WI38 (cell line): Measurements from ENCODE around the gene NAT16.

Experiments
- H3K4me3 ChIP-seq: 2 replicates; pipeline ENCODE4 v1.5.1; 2011; ENCODE audit warnings: low read depth, mild to moderate bottlenecking, control low read depth, low read length
- TF ChIP-seq, protein P1 (sequence below): IDR thresholded peaks from 2 replicates; pipeline ENCODE4 v1.5.1; 2012; ENCODE audit warnings: low read depth, mild to moderate bottlenecking, control low read depth, low read length

NAT16 gene

DNA sequence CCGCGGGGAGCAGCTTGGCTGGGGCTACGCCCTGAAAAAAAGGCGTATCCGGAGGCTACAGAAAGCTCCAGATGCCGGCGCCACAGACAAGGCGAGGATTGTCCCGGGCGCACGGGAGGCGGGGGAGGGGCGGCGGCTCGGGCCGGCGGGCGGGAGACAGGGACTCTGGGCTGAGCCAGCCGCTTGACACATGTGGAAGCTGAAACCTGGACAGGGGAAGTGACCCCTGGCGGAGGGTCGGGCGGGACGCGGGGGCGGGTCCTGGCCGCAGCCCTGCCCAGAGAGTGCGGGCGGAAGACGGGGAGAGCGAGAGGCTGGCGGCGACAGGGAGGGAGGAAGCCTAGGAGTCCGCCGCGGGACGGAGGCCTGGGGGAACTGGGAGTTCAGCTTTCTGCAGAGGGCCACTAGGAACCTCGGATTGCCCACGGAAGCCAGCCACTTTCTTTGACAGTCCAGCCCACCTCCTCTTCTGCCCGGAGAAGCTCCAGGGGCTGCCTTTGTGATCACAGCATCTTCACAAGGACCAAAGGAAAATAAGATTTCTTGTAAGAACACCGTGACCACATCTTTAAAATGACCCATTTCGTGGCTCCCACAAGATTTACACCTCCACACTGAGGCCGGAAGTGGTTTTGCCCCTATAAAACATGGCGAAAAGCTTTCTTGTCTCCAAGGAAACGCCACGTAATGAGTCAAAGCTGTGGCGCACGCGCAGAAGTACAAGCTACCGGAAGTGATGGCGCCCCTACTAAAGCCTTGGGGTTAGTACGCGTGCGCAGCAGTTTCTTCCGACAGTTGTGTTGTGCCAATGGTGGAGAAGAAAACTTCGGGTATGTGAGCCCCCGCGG lies 37.5 kb upstream of the NAT16 start, which contains the start of the genes PLOD3 and ZNHIT1:
Gene PLOD3, minus strand, starts transcription at position 194 of the 848 bp plus-strand sequence. CDS start 307 bp downstream, outside the sequence.
Gene ZNHIT1, plus strand, starts transcription at position 778 of the 848 bp plus-strand sequence. Its CDS starts 31 bp downstream, at position 809.
- TF ChIP-seq, protein P1, sequence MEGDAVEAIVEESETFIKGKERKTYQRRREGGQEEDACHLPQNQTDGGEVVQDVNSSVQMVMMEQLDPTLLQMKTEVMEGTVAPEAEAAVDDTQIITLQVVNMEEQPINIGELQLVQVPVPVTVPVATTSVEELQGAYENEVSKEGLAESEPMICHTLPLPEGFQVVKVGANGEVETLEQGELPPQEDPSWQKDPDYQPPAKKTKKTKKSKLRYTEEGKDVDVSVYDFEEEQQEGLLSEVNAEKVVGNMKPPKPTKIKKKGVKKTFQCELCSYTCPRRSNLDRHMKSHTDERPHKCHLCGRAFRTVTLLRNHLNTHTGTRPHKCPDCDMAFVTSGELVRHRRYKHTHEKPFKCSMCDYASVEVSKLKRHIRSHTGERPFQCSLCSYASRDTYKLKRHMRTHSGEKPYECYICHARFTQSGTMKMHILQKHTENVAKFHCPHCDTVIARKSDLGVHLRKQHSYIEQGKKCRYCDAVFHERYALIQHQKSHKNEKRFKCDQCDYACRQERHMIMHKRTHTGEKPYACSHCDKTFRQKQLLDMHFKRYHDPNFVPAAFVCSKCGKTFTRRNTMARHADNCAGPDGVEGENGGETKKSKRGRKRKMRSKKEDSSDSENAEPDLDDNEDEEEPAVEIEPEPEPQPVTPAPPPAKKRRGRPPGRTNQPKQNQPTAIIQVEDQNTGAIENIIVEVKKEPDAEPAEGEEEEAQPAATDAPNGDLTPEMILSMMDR = no peak
- H3K4me3 ChIP-seq = peak within 1 kb of the TSS; percentile 78

DNA sequence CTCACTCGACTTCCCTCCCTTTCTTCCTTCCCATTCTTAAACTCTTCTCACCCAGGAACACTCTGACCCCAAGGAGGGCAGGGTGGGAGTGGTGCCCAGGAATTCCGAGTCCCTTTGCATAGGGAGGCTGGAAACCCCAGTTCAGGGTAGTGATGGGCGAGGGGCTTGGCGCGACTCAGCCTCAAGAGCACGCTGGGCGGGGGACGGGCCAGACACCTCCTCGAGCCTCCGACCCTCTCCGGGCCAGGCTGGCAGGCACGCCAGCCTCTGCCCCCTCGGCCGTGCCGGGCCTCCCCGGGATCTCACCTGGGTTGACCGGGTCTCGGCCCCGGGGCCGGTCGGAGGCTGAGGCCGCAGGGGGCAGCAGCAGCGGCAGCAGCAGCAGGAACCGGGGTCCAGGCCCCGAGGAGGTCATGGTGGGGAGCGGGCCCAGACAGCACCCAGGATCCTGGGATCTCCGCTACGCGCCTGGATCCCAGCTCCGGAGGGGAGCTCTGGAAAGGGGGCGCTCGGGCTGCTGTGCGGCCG lies 36.8 kb upstream of the NAT16 start:
- H3K4me3 ChIP-seq = peak overlapping the region; percentile 78
- TF ChIP-seq, protein P1 = peak; percentile 9; the same call in 1 of the 2 replicates

DNA sequence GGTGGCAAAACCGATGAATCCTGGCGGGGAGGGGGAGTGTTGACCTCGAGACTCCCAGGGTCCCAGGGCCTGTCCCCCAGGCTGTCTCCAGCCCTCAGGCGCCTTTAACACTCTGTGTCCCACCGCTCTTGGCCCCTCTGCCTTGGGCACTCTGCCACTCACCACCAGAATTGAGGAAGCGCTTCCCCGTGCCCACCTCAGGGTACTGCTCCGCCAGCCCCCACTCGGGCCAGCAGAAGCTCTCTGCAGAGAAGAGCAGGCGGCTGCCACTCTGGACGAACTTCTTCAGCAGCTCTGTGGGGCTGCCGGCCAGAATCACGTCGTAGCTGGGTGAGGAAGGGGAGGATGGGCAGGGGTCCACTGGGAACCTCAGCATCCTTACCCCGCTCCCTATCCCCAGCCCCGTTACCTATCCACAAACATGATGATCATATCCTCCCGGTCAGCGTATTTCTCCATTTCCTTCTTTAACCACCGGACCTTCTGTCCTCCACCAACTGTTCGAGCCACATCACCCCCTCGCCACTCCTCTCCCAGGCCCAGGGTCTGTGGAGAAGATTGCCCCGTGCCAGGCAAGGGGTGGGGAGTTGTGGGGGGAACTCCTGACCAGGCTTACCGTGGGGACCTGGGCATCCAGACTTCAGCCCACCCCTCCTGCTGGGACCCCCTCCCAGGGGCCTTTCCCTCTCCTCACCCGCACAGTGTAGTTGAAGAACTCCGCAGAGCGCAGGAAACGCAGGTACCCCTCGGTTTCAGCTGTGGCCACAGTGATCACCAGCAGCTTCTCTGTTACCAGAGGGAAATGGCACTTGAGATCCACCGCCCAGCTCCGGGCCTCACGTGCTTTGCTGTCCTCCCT lies 36.1 kb upstream of the NAT16 start:
- peak overlapping the region; percentile 78 for H3K4me3 ChIP-seq
- TF ChIP-seq, protein P1 = no peak

GRCh38 chr7:101212014-101212413 lies 31.9 kb upstream of the NAT16 start:
- TF ChIP-seq, protein P1 = no peak
- no peak overlapping the region for H3K4me3 ChIP-seq

DNA sequence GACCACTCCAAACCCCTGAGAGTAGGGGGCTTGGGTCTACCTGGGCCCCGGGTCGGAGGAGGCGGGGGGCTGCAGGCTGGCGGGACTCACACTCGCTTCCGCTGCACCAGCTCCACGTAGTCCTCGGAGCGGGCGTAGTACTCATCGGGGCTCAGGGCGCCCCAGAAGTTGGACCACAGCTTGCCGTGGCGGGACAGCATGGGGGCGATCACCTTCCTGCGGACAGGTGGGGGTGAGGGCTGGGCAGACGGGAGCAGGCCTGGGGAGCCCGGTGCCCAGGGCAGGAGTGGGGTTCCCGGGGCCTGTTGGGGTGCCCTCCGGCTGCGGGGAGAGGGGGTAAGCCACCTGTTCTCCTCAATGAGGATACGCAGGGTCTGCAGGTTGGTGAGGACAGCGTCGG lies 31.4 kb upstream of the NAT16 start:
- H3K4me3 ChIP-seq = no peak overlapping the region
- TF ChIP-seq, protein P1 = no peak

- no peak overlapping the region for H3K4me3 ChIP-seq
- TF ChIP-seq, protein P1 = no peak
These were observed 30.1 kb upstream of the NAT16 start for GRCh38 chr7:101210143-101210542.
